ENCODE results near the gene C3orf18.

The C3orf18 gene

DNA sequence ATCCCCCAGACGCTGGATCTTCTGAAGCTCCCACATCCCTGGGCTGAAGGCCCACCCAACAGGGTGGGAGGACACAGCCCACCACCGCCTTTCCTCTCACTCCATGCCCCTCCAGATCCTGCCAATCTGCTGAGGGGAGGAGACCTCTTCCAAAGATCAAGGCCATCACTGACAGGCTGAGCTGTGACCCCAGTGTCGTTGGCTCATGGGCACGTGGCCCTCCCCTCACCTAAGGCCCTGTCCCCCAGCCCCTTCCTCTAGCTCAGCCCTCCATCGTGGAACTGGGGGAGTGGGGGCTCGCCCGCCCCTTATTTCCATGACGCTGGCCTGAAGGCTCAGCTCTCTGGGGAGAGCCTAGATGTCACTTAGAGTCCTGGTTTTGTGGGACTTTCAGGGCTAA lies 10.4 kb downstream of the C3orf18 start:
- no peak overlapping the region for H3K4me3 ChIP-seq (ENCODE audit: low read depth, low read length)
- no peak for DNase-seq (ENCODE audit: low read depth, low spot score)
- ChIA-PET POLR2A (no interaction called here), CTCF (interaction anchor here (0.8 to 19.9 kb wide), 4 partner anchors 10 to 53 kb away, joined by 3 to 333 read pairs (median 4); partner anchors contain the start of gene C3orf18)
- no peak for TF ChIP-seq CTCF (IDR thresholded peaks at IDR 0.05; ENCODE audit: insufficient read depth, low read length, missing control alignments)

DNA sequence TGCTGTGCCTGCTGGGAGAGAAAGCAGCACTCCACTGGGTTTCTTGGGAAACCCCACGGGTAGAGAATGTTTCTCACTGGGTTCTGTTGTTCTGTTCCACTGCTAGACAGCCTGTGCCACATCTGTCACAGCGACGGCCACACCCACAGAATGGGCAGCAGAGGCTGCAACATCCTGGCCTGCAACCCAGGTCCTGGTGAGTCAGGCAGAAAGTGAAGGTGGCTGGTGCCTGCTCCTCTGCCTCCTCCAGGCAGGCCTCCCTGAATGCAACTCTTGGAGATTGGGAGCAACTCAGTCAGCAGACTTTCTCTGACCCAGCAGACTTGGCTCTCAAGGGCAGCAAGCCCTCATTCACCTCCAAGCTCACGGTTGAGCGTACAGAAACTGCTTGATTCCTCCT lies 13.0 kb downstream of the C3orf18 start:
- H3K4me3 ChIP-seq (ENCODE audit: low read depth, low read length) = no peak overlapping the region
- no peak for TF ChIP-seq CTCF (IDR thresholded peaks at IDR 0.05; ENCODE audit: insufficient read depth, low read length, missing control alignments)
- DNase-seq (ENCODE audit: low read depth, low spot score) = no peak
- ChIA-PET CTCF (interaction anchor here (0.8 to 22.3 kb wide), 6 partner anchors 12 to 1410 kb away, joined by 3 to 473 read pairs (median 6); partner anchors contain the start of genes C3orf18, CYB561D2, NPRL2 and ZMYND10), POLR2A (no interaction called here)

DNA sequence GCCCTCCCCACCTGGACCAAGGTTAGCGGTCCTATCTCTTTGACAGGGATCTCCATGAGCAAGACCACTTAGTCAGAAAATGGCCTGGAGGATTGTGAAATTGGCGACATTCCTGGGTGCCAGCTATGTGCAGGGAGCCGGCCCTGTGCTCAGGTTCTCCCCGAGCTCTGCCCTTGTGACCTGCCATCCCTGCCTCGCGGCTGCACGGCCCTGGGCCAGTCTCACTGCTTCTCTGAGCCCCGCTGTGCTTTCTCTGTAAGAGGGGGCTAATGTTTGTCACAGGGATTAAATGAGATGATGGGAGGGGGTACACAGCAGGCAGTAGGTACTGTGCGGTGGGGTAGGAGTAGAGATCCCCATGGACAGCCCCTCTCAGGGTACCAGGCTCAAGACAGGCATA lies 14.9 kb downstream of the C3orf18 start:
- POLR2A ChIA-PET = no interaction called here
- TF ChIP-seq CTCF (IDR thresholded peaks at IDR 0.05; ENCODE audit: insufficient read depth, low read length, missing control alignments) = no peak
- no peak overlapping the region for H3K4me3 ChIP-seq (ENCODE audit: low read depth, low read length)
- CTCF ChIA-PET = interaction anchor here (4.5 to 22.3 kb wide), 4 partner anchors 10 to 203 kb away, joined by 30 to 473 read pairs (median 194); partner anchors contain the start of genes CISH, CYB561D2, MAPKAPK3 and NPRL2
- no peak for DNase-seq (ENCODE audit: low read depth, low spot score)

DNA sequence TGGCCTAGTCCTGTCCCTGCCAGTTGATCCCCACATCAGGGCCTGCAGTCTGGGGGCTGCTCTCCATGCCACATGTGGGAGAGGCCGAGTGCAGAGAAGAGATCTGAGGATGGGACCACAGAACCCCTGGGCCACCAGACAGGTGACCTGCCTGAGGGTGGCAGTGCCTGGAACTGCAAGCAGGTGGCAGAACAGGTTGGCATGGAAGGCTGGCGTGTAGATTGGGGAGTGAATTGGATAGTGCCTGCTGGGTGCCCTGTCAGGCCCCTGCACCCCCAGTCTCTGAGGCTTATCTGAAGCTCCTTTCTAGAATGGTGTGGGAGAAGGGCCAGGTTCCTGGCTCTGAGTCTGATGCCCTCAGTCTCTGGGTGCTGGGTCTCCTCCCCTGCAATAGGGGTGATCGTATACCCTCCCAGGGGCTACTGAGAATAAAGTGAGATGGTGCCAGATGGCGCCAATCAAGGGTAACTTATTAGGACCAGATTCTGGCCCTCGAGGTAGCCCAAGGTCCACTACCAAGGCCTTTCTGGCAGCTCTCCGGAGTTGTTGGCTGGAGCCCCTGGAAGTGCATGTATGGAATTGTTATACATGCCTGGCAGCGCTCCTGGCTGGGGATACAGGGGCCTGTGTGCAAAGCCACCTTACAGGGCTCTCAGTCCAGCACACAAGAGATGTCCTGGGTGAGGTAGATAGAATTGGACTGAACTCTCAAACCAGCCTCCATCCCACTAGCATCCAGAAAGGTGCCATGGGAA lies 15.7 kb downstream of the C3orf18 start:
- POLR2A ChIA-PET = no interaction called here
- DNase-seq (ENCODE audit: low read depth, low spot score) = no peak
- no peak for TF ChIP-seq CTCF (IDR thresholded peaks at IDR 0.05; ENCODE audit: insufficient read depth, low read length, missing control alignments)

GRCh38 chr3:50551054-50551659 lies 16.4 kb downstream of the C3orf18 start:
- no peak for DNase-seq (ENCODE audit: low read depth, low spot score)
- CTCF ChIA-PET = interaction anchor here (1.0 to 22.3 kb wide), 13 partner anchors 4 to 201 kb away, joined by 3 to 473 read pairs (median 19); partner anchors contain the start of genes C3orf18, CISH, CYB561D2 and MAPKAPK3
- H3K4me3 ChIP-seq (ENCODE audit: low read depth, low read length) = no peak overlapping the region
- TF ChIP-seq CTCF (IDR thresholded peaks at IDR 0.05; ENCODE audit: insufficient read depth, low read length, missing control alignments) = no peak
- POLR2A ChIA-PET = no interaction called here

More for the DNA sequence above, 15.7 kb downstream of the C3orf18 start:
- no peak overlapping the region for H3K4me3 ChIP-seq (ENCODE audit: low read depth, low read length)
- CTCF ChIA-PET = interaction anchor here (1.1 to 22.3 kb wide), 10 partner anchors 4 to 202 kb away, joined by 3 to 473 read pairs (median 26); partner anchors contain the start of genes C3orf18, CISH, CYB561D2 and MAPKAPK3
